D341Med (cell line): Measurements from ENCODE around the gene NOL7.

Source experiments
- DNase-seq: peaks from one replicate; pipeline ENCODE4 v3.0.0; 2012; ENCODE audit warnings: low spot score

The NOL7 gene

DNA sequence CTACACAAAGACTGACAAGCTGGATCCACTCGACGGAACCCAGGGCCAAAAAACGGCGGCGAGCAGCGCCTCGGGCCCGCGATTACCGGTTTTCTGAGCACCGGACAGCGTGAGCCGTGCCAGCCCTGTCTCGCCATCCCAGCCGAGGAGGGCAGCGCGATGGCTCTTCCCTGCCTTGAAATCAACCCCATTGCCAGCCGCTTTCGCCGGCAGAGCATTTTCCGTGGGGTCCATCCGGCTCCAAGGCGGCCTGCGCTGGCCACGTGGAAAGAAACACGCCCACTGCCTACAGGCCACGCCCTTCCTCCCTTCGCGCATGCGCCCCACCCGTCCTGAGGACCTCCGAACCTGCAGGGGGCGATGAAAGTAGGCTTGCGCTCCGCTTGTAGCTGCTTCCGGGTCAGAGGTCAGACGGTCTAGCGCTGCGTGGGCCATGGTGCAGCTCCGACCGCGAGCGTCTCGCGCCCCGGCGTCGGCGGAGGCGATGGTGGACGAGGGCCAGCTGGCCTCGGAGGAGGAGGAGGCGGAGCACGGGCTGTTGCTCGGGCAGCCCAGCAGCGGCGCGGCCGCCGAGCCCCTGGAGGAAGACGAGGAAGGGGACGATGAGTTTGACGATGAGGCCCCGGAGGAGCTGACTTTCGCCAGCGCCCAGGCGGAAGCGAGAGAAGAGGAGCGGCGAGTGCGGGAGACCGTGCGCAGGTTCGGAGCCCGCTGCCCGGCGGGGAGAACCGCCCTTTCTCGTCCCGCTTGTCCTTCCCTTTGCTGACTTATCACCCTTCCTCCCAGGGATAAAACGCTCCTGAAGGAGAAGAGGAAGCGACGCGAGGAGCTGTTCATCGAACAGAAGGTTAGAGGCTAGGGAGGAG lies at the start of gene NOL7:
NOL7 (plus strand) TSS at position 410 of the 866 bp plus-strand sequence; CDS start at position 434, 24 bp downstream.
- DNase-seq, result peak; percentile 99

DNA sequence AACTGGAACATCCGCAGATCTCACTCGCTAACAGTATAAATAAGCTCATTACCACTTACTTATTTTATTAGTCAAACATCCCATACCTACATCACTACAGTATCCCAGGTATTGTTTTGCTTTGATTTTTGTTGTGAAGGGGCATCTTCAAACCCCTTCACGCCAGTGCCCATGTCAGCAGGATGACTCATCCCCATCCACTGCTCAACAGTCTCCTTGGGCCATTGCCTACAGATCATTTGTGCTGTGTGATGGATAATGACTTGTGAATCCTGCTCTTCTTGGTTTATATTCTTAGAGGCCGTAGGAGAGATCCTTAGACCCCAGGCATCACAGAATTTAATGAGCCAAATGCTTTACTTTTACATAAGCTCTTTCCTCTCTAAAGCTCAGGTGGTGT lies 49.2 kb upstream of the NOL7 start:
- no peak for DNase-seq

DNA sequence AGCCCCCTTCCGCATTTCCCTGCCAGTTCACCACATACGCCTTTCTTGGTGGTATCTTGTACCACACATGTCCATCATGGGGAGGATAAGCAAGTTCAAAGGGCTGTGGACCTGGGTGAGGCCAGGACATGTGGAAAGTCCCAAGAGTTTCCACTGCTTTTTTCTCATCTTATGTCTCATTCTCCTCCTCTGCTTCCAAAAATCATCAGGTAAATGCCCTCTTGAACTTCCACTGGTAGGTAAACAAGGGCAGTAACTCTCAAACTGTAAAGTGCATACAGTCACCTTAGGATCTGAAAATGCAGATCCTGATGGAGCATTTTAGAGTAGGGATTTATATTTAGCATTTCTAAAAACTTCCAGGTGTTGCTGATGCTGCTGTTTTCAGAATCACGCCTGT lies 48.6 kb upstream of the NOL7 start:
- no peak for DNase-seq

DNA sequence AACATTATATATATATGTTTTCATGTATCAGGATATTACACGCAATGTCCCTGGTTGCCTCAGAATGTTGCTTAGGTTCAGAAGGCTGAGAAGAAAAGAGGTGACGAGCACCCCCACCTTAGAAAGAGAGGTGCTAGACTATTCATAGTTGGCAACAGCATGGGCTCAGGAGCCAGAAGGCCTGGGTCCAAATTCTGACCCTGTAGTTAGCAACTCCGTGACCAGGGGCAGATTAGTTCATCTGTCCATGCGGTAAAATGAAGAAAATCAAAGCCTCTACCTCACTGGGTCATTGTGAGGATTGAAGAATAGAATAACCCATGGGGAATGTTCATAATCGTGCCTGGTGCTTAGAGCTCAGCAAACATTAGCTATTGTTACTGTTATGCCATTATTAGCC lies 46.2 kb upstream of the NOL7 start:
- DNase-seq, result no peak

DNA sequence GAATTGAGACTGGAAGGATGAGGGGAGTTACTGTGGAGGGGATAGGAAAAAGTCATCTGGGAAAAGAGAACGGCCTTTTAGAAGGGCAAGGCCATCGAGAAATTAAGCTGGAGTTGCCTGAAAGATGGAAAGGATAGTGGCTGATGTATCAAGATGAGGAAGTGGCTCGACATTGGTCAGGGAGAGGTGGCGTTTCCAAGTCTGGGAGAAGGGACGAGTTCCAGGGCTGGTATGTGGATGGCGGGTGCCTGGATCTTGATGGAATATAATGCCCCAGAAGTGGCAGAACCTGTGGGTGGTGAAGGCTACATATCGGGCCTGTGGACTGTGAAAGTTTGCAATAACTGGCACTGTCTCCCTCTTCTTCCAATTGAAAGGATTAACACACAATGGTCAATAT lies 42.9 kb upstream of the NOL7 start:
- DNase-seq, result no peak

DNA sequence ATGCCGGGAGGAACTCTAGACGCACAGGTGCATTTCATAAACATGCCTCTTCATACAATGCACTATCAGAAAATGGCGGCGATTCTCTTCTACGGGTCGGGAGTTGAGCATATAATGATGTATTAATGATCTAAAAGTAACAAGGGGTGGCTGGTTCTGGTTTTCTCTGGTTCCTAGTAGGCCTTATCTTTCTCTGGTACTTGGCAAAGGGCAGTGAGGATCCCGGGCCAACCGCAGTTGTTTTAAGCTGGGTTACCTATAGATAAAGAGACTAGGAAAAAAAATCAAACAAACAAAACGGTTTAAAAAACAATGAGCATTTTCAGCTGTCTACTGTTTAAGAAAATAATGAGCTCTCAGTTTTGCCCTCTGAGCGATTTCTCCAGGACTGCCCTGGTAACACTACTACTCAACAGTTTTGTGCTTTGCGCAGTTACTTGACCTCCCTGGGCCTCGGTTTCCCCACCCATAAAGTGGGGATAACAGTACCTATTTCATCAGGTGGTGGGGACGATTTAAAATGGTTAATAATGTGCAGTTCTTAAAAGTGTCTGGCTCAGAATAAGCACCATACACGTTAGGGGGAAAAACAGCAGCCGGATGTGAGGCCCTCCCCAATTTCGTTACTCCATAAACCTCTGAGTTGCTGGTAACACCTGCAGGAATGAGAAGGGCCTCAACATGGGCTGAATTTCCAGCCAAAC lies 42.0 kb upstream of the NOL7 start:
- no peak for DNase-seq

DNA sequence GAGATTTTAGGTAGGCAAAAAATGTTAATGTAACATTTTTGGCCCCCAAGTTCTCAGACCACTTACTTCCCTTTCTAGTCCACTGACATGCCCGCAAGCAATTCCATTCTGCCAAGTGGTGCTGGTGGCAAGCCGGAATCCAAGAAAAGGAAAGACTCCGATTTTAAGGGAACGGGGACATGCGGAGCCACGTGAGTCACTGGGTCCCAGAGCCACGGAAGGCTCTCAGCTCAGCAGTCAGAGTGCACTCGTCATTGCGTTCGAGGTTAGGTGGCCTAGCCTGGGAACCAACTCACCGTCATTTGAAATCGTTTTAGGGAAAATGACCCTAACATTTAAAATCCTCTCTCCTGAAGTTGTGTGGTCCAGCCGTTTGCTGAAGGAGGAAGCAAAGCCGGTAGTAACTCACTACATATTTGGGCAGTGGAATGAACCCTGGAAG lies 41.4 kb upstream of the NOL7 start:
- peak; percentile 41 for DNase-seq

DNA sequence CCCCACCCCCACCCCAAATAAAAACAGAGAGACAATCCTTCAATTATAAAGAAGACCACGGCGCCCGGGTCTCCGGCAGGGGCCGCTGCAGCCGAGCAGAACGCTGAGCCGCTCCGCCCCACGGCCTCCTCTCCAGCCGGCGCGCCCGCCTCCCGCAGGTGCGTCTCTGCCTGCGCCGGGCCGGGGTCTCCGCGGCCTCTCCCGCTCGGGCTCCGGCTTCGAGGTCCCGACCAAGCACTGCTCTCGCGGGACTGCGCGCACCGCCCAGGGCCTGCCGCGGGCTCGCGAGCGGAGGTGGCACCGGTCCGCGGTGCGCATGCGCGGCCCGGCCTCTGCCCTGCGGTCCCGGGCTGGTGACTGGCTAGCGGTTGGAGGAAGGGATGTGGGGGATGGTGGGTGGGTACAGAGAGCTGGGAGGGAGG lies 41.0 kb upstream of the NOL7 start:
- peak; percentile 99 for DNase-seq

DNA sequence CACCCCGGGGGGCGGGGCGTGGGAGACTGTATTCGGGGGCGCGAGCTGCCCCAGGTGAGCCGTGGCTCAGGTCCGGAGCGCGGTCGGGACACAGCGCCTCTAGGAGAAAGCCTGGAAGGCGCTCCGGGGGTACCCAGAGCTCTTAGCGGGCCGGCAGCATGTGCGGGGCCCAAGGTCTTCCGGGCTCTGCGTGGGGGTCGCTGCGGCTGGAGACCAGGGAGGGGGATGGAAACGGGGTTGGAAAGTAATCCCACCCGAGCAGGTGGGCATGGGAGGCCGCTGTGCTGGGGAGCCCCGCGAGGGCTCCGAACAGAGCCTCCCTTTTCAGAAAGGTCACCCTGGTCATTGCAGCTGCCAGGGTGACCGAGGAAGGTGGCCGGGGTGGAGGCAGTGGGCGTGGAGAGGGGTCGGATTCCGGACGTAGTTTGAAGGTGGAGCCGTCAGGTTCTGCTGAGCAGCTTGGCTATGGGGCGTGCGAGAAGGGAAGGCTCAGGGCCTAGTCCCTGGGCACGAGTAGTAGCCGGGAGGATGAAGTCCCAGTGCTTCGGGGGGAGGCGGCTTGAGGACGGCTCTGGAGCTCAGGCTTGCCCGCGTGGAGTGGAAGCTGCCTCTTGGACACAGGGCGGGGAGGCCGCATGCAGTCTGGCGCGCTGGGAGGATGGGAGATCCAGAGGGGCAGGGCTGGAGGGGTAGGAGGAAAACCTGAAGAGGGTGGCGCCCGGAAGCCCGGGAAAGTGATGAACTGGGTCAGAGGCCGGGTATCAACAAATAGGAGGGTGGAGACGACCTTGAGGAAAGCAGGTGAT lies 40.4 kb upstream of the NOL7 start, which contains the start of gene SIRT5:
SIRT5 (plus strand) TSS at position 31 of the 806 bp plus-strand sequence. CDS start 9,510 bp downstream, outside the sequence.
- DNase-seq, result peak; percentile 78

DNA sequence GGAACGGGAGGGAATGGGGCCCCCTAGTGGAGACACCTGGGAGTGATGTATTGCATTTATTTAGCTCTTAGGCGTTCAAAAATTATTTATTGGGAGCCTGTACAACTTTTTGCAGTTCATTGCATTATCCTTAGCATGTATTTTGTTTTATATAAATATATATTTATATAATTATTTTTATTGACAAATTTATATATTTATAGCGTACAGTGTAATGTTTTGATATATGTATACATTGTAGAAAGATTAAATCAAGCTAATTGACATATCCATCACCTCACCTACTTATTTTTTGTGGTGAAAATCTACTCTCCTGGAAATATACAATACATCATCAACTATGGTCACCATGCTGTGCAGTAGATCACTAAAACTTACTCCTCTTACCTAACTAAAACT lies 39.8 kb upstream of the NOL7 start:
- DNase-seq, result no peak

DNA sequence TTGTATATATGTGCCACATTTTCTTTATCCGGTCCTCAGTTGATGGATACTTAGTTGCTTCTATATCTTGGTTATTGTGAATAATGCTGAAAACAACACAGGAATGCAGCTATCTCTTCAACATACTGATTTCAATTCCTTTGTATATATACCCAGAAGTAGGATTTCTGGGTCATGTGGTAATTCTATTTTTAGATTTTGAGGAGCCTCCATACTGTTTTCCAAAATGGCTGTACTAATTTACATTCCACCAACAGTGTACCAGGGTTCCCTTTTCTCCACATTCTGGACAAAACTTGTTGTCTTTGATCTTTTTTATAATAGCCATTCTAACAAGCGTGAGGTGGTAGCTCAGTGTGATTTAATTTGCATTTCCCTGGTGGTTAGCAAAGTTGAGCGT lies 39.1 kb upstream of the NOL7 start:
- no peak for DNase-seq

DNA sequence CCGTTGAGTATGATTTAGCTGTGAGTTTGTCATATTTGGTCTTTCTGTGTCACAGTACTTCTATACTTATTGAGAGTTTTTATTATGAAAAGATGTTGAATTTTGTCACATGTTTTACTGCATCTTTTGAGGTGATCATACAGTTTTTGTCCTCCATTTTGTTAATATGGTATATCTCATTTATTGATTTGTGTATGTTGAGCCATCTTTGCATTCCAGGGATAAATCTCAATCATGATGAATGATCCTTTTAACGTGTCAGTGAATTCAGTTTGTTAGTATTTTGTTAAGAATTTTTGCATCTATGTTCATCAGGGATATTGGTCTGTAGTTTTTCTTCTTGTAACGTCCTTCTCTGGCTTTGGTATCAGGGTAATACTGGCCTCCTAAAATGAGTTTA lies 37.2 kb upstream of the NOL7 start:
- DNase-seq, result no peak

DNA sequence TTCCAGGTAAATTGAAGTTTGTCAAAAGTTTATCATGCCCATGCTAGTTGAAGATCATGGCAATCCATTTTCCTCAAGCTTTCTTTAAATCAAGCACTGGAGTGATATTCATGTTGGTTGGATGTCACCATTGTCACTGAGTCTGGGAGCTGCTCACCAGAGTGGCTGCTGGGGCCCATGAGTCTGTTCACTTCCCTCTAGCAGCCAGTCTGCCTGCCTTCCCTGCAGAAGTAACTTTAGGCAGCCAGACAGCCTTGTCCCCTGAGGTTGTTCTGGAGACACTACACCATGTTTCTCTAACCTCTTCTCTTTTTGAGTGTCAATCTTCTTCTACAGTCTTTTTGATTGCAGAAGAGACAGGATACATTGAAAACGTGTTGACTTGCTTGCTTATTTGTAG lies 35.2 kb upstream of the NOL7 start:
- DNase-seq, result no peak

DNA sequence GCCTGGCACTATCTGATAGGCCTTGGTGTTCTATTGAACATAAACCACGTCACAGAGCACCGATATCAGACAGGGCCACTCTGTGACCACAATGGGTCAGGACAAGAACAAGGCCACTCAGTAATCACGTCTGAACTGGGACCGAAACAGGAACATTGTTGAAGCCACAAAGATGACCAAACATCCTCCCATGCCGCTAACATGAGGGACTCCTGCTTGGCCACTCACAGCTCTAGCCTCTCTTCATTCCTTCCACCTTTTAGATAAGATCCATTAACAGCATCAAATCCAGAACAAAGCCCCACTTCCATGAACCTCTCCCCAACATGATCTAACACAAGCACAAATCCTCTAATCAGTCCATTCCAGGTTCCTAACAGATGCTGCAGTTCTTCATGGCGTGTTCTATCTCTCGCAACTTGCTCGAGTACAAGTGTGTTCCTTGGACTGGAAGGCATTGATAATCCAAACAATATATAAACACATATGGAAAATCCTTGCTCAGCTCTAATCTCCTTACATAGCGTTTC lies 33.4 kb upstream of the NOL7 start:
- DNase-seq, result no peak

DNA sequence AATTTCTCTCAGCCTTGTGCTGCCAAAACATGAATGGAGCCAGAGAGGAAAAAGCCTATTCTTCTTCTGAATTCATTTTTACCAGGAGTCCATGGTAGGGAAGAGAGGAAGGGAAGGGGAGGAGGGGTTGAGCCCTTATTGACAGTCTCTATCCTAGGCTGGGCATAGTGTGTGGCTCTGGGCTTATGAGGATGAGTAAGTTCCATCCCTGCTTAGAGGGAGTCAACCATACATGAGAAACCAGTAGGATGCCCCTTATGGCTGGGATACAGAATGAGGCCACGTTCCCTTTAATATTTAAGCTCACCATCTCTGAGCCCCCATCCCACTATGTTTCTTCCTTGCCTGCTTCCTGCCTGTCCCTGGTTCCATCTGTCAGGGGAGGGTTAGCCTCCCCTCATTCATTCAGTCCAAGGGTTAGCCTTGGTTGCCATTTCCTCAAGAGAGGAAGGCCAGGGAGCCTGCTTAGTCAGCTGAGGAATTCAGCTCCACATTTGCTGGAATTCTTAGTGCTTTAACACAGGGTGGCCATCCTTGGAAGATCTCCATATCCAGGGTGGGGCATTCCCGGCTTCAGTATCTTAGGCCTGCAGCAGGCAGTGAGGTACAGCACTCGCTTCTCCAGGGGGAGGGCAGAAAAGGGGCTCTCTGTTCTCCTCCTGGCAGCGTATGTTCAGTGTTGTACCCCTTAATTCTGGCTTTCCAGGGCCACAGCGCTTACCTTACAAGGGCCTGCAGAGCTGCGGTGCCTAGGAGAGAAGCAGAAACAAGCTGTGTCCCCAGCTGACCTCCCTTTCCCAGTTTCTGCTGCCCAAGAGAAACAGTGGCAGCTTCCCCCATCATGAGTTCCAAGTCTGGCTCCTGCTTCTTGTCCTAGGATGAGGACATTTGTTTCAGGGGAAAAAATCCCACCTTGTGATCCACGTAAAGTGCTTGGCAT lies 28.3 kb upstream of the NOL7 start:
- DNase-seq, result no peak

DNA sequence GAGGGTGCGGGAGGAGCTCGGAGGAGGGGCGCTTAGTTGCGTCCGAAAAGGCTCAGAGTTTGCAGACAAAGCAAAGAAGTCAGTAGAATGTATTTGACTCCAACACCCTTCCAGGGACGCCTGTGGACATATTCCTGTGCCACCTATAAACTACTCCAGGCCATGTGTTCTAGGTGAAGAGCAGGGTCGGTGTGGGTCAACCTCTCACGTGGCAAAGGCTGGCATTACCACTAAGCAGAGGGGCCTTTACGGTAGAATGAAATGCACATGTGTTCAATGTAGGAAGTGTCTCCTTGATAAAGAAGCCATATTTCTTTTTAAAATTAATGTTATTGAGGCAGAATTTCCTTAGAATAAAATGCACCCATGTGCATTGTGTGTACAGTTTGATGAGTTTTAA lies 25.3 kb upstream of the NOL7 start:
- no peak for DNase-seq

DNA sequence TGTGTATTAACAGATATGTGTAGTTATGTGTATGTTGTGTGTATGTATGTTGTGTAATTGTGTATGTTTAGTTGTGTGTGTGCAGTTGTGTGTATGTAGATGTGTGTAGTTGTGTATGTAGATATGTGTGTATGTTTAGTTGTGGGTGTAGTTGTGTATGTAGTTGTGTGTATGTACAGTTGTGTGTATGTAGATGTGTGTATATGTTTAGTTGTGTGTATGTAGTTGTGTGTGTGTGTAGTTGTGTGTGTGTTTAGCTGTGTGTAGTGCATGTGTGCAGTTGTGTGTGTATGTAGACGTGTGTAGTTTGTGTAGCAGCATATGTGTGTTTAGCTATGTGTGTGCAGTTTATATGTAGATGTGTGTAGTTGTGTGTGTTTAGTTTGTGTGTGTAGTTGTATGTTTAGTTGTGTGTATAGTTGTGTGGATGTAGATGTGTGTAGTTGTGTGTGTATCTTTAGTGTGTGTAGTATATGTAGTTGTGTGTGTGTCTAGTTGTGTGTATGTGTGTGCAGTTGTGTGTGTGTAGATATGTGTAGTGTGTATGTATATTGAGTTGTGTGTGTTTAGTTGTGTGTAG lies 24.5 kb upstream of the NOL7 start:
- DNase-seq, result no peak

DNA sequence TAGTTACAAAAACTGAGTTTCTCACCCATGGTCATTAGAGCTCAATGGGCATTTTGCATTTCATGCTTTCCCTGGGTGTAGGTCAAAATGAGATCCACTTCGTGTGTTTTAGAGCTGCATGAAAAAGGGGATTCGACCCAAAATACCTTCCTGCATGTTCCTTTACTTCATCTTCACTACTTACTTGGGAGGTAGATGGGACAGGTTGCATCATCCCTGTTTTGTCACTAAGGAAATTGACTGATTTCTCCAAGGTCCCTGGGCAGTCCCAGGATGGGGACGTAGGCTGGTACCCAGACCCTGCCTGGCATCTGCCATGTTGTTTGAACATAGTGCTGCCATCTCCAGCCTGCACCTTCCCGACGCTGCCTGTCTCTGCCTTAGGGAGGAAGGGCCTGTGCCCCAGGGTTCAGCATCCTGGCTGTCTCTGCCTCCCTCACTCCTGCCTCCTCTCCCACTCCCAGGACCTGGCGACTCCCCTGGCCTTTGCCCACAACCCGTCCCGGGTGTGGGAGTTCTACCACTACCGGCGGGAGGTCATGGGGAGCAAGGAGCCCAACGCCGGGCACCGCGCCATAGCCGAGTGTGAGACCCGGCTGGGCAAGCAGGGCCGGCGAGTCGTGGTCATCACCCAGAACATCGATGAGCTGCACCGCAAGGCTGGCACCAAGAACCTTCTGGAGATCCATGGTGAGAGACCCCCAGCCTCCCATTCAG lies 23.8 kb upstream of the NOL7 start:
- no peak for DNase-seq

DNA sequence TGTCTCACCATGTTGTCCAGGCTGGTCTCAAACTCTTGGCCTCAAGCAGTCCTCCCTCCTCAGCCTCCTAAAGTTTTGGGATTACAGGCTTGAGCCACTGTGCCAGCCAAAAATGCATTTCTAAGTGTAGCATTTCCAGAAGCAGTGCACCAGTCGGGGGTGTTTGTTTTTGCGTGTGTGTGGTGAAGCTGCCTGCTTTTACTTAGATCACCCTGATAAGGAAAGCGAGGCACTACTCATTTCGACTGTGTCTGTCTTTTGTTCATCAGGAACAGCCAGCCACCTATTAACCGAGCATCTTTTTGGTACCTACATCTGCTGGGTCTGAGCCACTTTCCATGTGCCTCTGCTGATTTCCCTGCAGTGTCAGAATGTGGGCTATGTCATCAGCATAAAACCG lies 22.0 kb upstream of the NOL7 start:
- no peak for DNase-seq

DNA sequence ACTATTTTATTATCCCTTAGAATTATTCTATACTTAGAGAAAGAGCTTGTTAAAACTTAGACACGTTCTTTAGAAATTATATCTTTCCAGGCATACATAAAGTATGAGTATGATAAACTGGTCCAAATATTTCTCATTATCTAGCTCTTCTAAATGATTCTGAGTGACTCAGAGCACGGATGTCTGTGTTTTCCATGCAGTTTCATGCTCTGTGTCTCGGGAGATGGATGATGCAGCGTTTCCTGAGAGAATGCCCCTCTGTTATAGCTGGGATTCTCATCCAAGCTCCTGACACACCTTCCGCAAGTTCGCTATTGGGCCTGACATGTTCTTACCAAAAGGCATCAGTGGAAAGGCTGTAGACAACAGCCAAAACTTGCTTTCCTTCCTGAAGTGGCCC lies 21.4 kb upstream of the NOL7 start:
- no peak for DNase-seq
